Esophagus muscularis mucosa (tissue), 4 donors: ENCODE results near the gene PRKAG2. TPM values are rescaled to one million over a fixed set of nuclear protein-coding genes. Genes with fewer than 3 reads are reported as not detected.

Experiments used
- DNase-seq: peaks from one replicate; pipeline ENCODE4 v3.0.0-alpha.2; 2017; ENCODE audit errors: extremely low spot score
- H3K27ac ChIP-seq, 4 donors: fragments of 200-600 bp; sonication (generic); replicated peaks in 1 of 4; 1 replicate in 3 of 4; 2 replicates in 1 of 4; pipeline ENCODE4 v1.5.1; 2016 to 2019; ENCODE audit warnings: mild to moderate bottlenecking in 1 of 4
- H3K27me3 ChIP-seq, 4 donors: fragments of 200-600 bp; sonication (generic); one replicate each; pipeline versions ENCODE4 v1.5.1 to v1.6.0; 2016 to 2019
- H3K36me3 ChIP-seq, 4 donors: fragments of 200-600 bp; sonication (generic); one replicate each; pipeline ENCODE4 v1.5.1; 2016 to 2019
- H3K4me1 ChIP-seq, 4 donors: fragments of 200-600 bp; sonication (generic); one replicate each; pipeline ENCODE4 v1.5.1; 2016 to 2019
- H3K4me3 ChIP-seq, 4 donors: fragments of 200-600 bp; sonication (generic); 1 replicate in 2 of 4; 2 replicates in 2 of 4; pipeline ENCODE4 v1.5.1; 2016 to 2019; ENCODE audit warnings: mild to moderate bottlenecking in 4 of 4, moderate library complexity in 1 of 4
- H3K9me3 ChIP-seq, 4 donors: fragments of 200-600 bp; sonication (generic); 1 replicate in 3 of 4; 2 replicates in 1 of 4; pipeline ENCODE4 v1.5.1; 2016 to 2019
- CTCF ChIP-seq, 3 experiments: fragments of 200-600 bp in 2 of 3; fragments of 450-650 bp in 1 of 3; sonication (generic) in 2 of 3; IDR thresholded peaks; one replicate each; pipeline ENCODE4 v1.5.1; 2017 to 2019; ENCODE audit warnings: antibody characterized with exemption in 3 of 3, mild to moderate bottlenecking in 2 of 3, moderate library complexity in 1 of 3
- EP300 ChIP-seq: sonication (generic); formaldehyde crosslinking; IDR thresholded peaks from one replicate; pipeline ENCODE4 v1.6.1; 2017; ENCODE audit warnings: antibody characterized with exemption
- POLR2A ChIP-seq: fragments of 450-650 bp; IDR thresholded peaks from one replicate; pipeline ENCODE4 v1.6.1; 2017; ENCODE audit warnings: antibody characterized with exemption, moderate library complexity, mild to moderate bottlenecking, low read depth
- POLR2AphosphoS5 ChIP-seq, 2 donors: sonication (generic); formaldehyde crosslinking; IDR thresholded peaks; one replicate each; pipeline ENCODE4 v1.6.1; 2017; ENCODE audit warnings: antibody characterized with exemption in 2 of 2
- whole genome bisulfite sequencing: methylation state at CpG from one replicate; pipeline ENCODE4 v1.1.5; 2018; 5-methylcytosine and 5-hydroxymethylcytosine counted together
- intact Hi-C: fragments of 100-400 bp; cut with DNase I; formaldehyde crosslinking; loops from one replicate; pipeline ENCODE4 v1.15.1; 2023
- total RNA-seq, 4 donors: library from RNA; depleted of rRNA; stranded (reverse); fragments of >200 nt; gene quantifications; one replicate each; pipeline versions ENCODE4 v1.1.0 to v1.2.1, GENCODE V29; 2016

PRKAG2 gene
- total RNA-seq, 4 donors from 2014 or later = 51.3 to 97.2 (median 77.5) TPM

- TF ChIP-seq EP300 (no peak), POLR2AphosphoS5 (IDR thresholded peaks at IDR 0.05) (no peak), POLR2A (no peak), CTCF (IDR thresholded peaks at IDR 0.05) (no peak)
- Histone ChIP-seq H3K27me3 (no peaks in the 10 kb centered on the region), H3K4me3 (no peak overlapping the region), H3K27ac (no peak overlapping the region), H3K36me3 (no peaks in the 10 kb centered on the region), H3K9me3 (no peaks in the 10 kb centered on the region), H3K4me1 (peaks cover 0 to 11% (median 0%) of the 10 kb centered on the region in 4 donors)
- WGBS = 90% methylated on average over 7 of the region's 7 CpGs
- intact Hi-C loops = no loop called here
- no peak for DNase-seq
Observed at GRCh38 chr7:151847136-151847535, 29.8 kb downstream of the PRKAG2 start.

- intact Hi-C loops = no loop called here
- no peak for DNase-seq
- no peaks in the 10 kb centered on the region for H3K9me3 ChIP-seq
- H3K27me3 ChIP-seq = no peaks in the 10 kb centered on the region
- WGBS = 78% methylated on average over 25 of the region's 28 CpGs
- no peak overlapping the region for H3K4me3 ChIP-seq
- H3K27ac ChIP-seq = no peak overlapping the region
- peaks cover 0 to under 1% (median 0%) of the 10 kb centered on the region in 4 donors for H3K4me1 ChIP-seq
- TF ChIP-seq EP300 (no peak), POLR2AphosphoS5 (IDR thresholded peaks at IDR 0.05) (no peak), POLR2A (no peak), CTCF (IDR thresholded peaks at IDR 0.05) (no peak)
- H3K36me3 ChIP-seq = no peaks in the 10 kb centered on the region
Observed at GRCh38 chr7:151845412-151846205, 31.3 kb downstream of the PRKAG2 start.

GRCh38 chr7:151844825-151845200, 32.1 kb downstream of the PRKAG2 start:
- 96% methylated on average over 12 of the region's 13 CpGs for WGBS
- Histone ChIP-seq H3K36me3 (no peaks in the 10 kb centered on the region), H3K4me3 (no peak overlapping the region), H3K9me3 (no peaks in the 10 kb centered on the region), H3K27me3 (no peaks in the 10 kb centered on the region), H3K27ac (no peak overlapping the region), H3K4me1 (peaks cover 0 to under 1% (median 0%) of the 10 kb centered on the region in 4 donors)
- no peak for TF ChIP-seq POLR2AphosphoS5 (IDR thresholded peaks at IDR 0.05)
- TF ChIP-seq POLR2A = no peak
- no peak for TF ChIP-seq EP300
- TF ChIP-seq CTCF (IDR thresholded peaks at IDR 0.05) = no peak
- no peak for DNase-seq
- intact Hi-C loops = no loop called here

GRCh38 chr7:151844071-151844824, 32.7 kb downstream of the PRKAG2 start:
- Histone ChIP-seq H3K9me3 (no peaks in the 10 kb centered on the region), H3K36me3 (no peaks in the 10 kb centered on the region), H3K4me3 (no peak overlapping the region), H3K4me1 (peaks cover 0 to 6% (median 0%) of the 10 kb centered on the region in 4 donors), H3K27ac (no peak overlapping the region), H3K27me3 (no peaks in the 10 kb centered on the region)
- no peak for TF ChIP-seq POLR2A
- TF ChIP-seq CTCF (IDR thresholded peaks at IDR 0.05) = no peak
- no peak for TF ChIP-seq POLR2AphosphoS5 (IDR thresholded peaks at IDR 0.05)
- no peak for TF ChIP-seq EP300
- DNase-seq = no peak
- WGBS = 80% methylated on average over 20 of the region's 20 CpGs
- intact Hi-C loops = no loop called here
